Uterus (tissue), 2 donors: ENCODE results near the gene GREB1.

Source experiments
- POLR2A ChIP-seq, 2 donors: fragments of 450-650 bp; IDR thresholded peaks; one replicate each; pipeline ENCODE4 v1.6.1; 2016; ENCODE audit warnings: antibody characterized with exemption in 2 of 2, mild to moderate bottlenecking in 1 of 2, moderate library complexity in 1 of 2
- TF ChIP-seq, protein P1 (sequence below), 4 experiments: fragments of 200-600 bp in 2 of 4; fragments of 450-650 bp in 2 of 4; sonication (generic) in 2 of 4; IDR thresholded peaks; one replicate each; pipeline ENCODE4 v1.5.1; 2016 to 2019; ENCODE audit warnings: antibody characterized with exemption in 4 of 4, mild to moderate bottlenecking in 2 of 4, moderate library complexity in 1 of 4

DNA sequence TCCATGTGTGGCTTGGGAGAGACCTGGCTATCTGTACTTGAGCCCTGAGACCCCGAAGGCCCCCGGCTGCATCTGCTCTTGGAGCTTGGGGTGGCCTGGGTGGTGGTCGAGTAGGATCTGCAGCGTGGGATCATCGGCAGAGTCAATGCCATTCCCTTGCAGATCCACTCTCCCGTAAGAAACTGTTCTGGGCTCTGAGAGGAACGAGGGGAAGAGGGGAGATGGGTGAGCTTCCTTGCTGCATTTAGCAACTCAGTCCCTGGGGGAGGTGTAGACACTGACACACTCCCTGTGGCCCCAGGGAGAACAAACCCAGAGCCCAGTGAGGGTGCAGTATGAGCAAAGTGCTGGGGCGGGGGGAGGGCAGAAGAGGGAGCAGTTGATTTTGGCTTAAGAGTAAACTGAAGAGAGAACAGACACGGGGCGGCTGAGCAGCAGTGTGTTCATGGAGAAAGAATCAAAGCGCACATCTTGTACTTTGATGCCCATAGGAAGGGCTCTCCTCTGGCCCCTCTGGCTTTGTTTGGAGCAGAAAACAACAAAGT is 8.5 kb downstream of the GREB1 start:
- TF ChIP-seq, protein P1, sequence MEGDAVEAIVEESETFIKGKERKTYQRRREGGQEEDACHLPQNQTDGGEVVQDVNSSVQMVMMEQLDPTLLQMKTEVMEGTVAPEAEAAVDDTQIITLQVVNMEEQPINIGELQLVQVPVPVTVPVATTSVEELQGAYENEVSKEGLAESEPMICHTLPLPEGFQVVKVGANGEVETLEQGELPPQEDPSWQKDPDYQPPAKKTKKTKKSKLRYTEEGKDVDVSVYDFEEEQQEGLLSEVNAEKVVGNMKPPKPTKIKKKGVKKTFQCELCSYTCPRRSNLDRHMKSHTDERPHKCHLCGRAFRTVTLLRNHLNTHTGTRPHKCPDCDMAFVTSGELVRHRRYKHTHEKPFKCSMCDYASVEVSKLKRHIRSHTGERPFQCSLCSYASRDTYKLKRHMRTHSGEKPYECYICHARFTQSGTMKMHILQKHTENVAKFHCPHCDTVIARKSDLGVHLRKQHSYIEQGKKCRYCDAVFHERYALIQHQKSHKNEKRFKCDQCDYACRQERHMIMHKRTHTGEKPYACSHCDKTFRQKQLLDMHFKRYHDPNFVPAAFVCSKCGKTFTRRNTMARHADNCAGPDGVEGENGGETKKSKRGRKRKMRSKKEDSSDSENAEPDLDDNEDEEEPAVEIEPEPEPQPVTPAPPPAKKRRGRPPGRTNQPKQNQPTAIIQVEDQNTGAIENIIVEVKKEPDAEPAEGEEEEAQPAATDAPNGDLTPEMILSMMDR (IDR thresholded peaks at IDR 0.05), result no peak
- no peak for TF ChIP-seq POLR2A (IDR thresholded peaks at IDR 0.05)
